Transverse colon (tissue), 3 donors: ENCODE results near the gene FLCN.

Experiments
- EP300 ChIP-seq: sonication (generic); formaldehyde crosslinking; IDR thresholded peaks from one replicate; pipeline ENCODE4 v1.6.1; 2017; ENCODE audit warnings: antibody characterized with exemption, low read depth
- TF ChIP-seq, protein P1 (sequence below), 5 experiments: fragments of 200-600 bp in 3 of 5; fragments of 450-650 bp in 2 of 5; sonication (generic) in 3 of 5; IDR thresholded peaks; 1 replicate in 2 of 5; 2 replicates in 3 of 5; pipeline ENCODE4 v1.5.1; 2016 to 2017; ENCODE audit warnings: antibody characterized with exemption in 5 of 5, inconsistent platforms in 3 of 5, mild to moderate bottlenecking in 2 of 5, moderate library complexity in 1 of 5

DNA sequence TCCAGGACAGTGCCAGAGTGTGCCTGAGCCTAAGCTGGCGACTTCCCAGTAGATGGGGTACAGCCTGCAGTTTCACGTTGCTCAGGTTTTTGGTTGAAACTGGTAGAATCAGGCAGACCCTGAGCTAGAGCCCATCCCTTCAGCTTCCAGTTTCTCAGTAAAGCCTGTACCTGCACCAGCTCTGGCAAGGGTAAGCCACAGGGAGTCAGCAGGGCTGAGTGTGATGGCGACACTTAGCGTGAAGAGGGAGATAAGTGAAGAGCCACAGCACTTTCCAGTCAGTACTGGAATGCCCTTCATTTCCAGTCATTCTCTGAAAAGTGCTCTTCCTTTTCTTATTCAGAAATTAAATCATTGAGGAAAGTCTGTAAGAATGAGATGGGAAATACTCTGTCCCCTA, 53.2 kb downstream of the FLCN start:
- TF ChIP-seq, protein P1, sequence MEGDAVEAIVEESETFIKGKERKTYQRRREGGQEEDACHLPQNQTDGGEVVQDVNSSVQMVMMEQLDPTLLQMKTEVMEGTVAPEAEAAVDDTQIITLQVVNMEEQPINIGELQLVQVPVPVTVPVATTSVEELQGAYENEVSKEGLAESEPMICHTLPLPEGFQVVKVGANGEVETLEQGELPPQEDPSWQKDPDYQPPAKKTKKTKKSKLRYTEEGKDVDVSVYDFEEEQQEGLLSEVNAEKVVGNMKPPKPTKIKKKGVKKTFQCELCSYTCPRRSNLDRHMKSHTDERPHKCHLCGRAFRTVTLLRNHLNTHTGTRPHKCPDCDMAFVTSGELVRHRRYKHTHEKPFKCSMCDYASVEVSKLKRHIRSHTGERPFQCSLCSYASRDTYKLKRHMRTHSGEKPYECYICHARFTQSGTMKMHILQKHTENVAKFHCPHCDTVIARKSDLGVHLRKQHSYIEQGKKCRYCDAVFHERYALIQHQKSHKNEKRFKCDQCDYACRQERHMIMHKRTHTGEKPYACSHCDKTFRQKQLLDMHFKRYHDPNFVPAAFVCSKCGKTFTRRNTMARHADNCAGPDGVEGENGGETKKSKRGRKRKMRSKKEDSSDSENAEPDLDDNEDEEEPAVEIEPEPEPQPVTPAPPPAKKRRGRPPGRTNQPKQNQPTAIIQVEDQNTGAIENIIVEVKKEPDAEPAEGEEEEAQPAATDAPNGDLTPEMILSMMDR (IDR thresholded peaks at IDR 0.05): no peak
- no peak for TF ChIP-seq EP300
